GM23248 (cell line): Measurements from ENCODE around the gene TYW1. TPM values are rescaled to one million over a fixed set of nuclear protein-coding genes. Genes with fewer than 3 reads are reported as not detected.
"Not testable (repeated sequence)": the region's sequence is repeated elsewhere in the genome, so short reads cannot be mapped to it uniquely, and the experiment has no call there.

Experiments used
- DNase-seq: peaks from one replicate; pipeline ENCODE4 v3.0.0-alpha.2; 2015
- H2AFZ ChIP-seq: fragments of 200-600 bp; sonication (generic); 2 replicates; pipeline ENCODE4 v1.6.1; 2016; ENCODE audit warnings: antibody characterized with exemption
- H3F3A ChIP-seq: fragments of 200-600 bp; sonication (generic); 2 replicates; pipeline ENCODE4 v1.6.1; 2016; ENCODE audit warnings: mild to moderate bottlenecking, antibody characterized with exemption, mixed run types; ENCODE audit not compliant: insufficient read depth
- H3K27ac ChIP-seq: fragments of 200-600 bp; sonication (generic); 2 replicates; pipeline ENCODE4 v1.5.1; 2016; ENCODE audit warnings: mild to moderate bottlenecking
- H3K27me3 ChIP-seq: fragments of 200-600 bp; sonication (generic); replicated peaks from 2 replicates; pipeline ENCODE4 v1.6.1; 2016; ENCODE audit warnings: mild to moderate bottlenecking; ENCODE audit not compliant: insufficient read depth
- H3K36me3 ChIP-seq: fragments of 200-600 bp; sonication (generic); 2 replicates; pipeline ENCODE4 v1.6.1; 2016; ENCODE audit warnings: low read depth, mild to moderate bottlenecking
- H3K4me1 ChIP-seq: fragments of 200-600 bp; sonication (generic); 2 replicates; pipeline ENCODE4 v1.6.1; 2016; ENCODE audit warnings: mild to moderate bottlenecking; ENCODE audit not compliant: insufficient read depth
- H3K4me2 ChIP-seq: fragments of 200-600 bp; sonication (generic); one replicate; pipeline ENCODE4 v1.6.1; 2016; ENCODE audit warnings: mild to moderate bottlenecking; ENCODE audit not compliant: unreplicated experiment
- H3K4me3 ChIP-seq: fragments of 200-600 bp; sonication (generic); 2 replicates; pipeline ENCODE4 v1.5.1; 2016; ENCODE audit warnings: mild to moderate bottlenecking
- H3K79me2 ChIP-seq: fragments of 200-600 bp; sonication (generic); 2 replicates; pipeline ENCODE4 v1.6.1; 2016; ENCODE audit warnings: mild to moderate bottlenecking; ENCODE audit not compliant: insufficient read depth
- H3K9ac ChIP-seq: fragments of 200-600 bp; sonication (generic); 2 replicates; pipeline ENCODE4 v1.6.1; 2016; ENCODE audit warnings: mild to moderate bottlenecking
- H3K9me2 ChIP-seq: fragments of 200-600 bp; sonication (generic); 2 replicates; pipeline ENCODE4 v1.6.1; 2016; ENCODE audit warnings: mixed run types, mild to moderate bottlenecking, moderate library complexity; ENCODE audit not compliant: insufficient read depth
- H3K9me3 ChIP-seq: fragments of 200-600 bp; sonication (generic); one replicate; pipeline ENCODE4 v1.6.1; 2017; ENCODE audit warnings: low read depth
- H4K20me1 ChIP-seq: fragments of 200-600 bp; sonication (generic); 2 replicates; pipeline ENCODE4 v1.6.0; 2016; ENCODE audit not compliant: insufficient read depth
- WGBS, 2 experiments: methylation state at CpG; one replicate each; pipeline ENCODE4 v1.1.6; 2015 to 2017; ENCODE audit warnings: low lambda C conversion rate in 2 of 2, low coverage in 1 of 2; ENCODE audit errors: missing lambda C conversion rate in 2 of 2; 5-methylcytosine and 5-hydroxymethylcytosine counted together
- in situ Hi-C: fragments of 300-500 bp; cut with MboI; formaldehyde crosslinking; loops from 2 replicates; pipeline ENCODE4 v1.15.0; 2020
- polyA plus RNA-seq: library from polyadenylated mRNA; unstranded; fragments of >200 nt; fragmentation: Nextera tagmentation; extraction: Ambion mirVana; gene quantifications from 2 replicates; pipeline ENCODE4 v1.2.1, GENCODE V29; 2016
- total RNA-seq: library from RNA; depleted of rRNA; stranded (reverse); fragments of >200 nt; shearing (Covaris generic); gene quantifications from 2 replicates; pipeline ENCODE4 v1.2.3, GENCODE V29; 2014

TYW1 gene
- total and polyA plus RNA-seq, 2 experiments from 2014 or later, result 11.1 to 14.7 TPM

DNA sequence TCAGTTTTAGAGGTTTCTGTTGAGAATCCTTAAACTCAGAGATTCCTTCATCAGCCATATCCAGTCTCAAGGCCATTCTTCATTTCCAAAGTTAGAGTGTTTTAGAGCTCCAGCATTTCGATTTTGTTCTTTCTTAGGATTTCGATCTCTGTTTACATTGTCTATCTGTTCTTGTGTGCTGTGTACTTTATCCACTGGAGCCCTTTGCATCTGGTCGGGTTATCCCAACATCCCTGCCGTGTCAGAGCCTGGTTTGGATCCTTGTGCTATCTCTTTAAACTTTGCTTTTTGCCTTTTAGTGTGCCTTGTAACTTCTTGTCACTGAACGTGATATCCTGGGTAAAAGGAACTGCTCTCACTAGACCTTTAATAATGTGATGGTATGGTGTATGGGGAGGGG, 131.6 kb downstream of the TYW1 start:
- H3K27ac ChIP-seq, H2AFZ ChIP-seq, H3K36me3 ChIP-seq, H3K4me3 ChIP-seq, H3K9me2 ChIP-seq, H3K27me3 ChIP-seq, H4K20me1 ChIP-seq, H3K4me2 ChIP-seq, in situ Hi-C loops, DNase-seq, H3K79me2 ChIP-seq, H3K9ac ChIP-seq, H3K9me3 ChIP-seq, H3F3A ChIP-seq: not testable (repeated sequence)
- peaks cover 13% of the 10 kb centered on the region for H3K4me1 ChIP-seq
- whole genome bisulfite sequencing, 2 experiments, result 92 to 96% methylated on average over 5 of the region's 5 CpGs

DNA sequence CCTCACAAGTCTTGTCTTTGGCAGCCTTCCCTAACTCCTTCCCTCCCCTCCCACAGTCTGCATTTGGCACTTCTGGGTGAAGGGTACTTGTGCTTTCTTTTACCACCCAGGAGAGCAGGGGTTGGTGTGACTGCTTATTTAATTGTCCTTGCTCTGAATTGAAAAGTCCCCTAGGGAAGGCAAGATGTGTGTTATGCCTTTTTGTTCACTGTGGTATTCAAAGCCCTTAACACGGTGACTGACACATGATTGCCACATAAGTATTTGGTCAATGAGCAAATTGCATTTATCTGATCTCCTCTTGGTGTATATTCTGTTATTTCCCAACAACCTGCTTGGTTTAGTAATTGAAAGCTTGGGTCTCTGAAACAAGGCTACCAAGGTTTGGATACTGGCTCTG, 134.1 kb downstream of the TYW1 start:
- in situ Hi-C loops, H3K27me3 ChIP-seq, H3K9me3 ChIP-seq, H3K4me3 ChIP-seq, DNase-seq, H2AFZ ChIP-seq, H3K79me2 ChIP-seq, H3K27ac ChIP-seq, H3K4me2 ChIP-seq, H3K9ac ChIP-seq, H4K20me1 ChIP-seq, H3K9me2 ChIP-seq, H3F3A ChIP-seq, H3K36me3 ChIP-seq: not testable (repeated sequence)
- 69% methylated on average over 1 of the region's 1 CpG for WGBS, 2 experiments
- H3K4me1 ChIP-seq, result peaks cover 19% of the 10 kb centered on the region

DNA sequence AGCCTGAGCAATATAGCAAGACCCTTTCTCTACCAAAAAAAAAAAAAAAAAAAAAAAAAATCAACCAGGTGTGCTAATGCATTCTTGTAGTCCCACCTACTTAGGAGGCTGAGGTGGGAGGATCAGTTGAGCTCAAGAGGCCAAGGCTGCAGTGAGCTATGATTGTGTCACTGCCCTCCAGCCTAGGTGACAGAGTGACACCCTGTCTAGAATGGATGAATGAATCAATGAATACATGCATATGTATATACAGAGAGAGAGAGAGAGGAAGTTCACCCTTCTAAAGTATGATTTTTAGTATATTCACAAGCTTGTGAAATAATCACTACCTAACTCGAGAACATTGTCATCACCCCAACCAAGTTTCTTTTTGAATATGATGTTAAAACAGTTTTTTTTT, 138.3 kb downstream of the TYW1 start:
- H3K36me3 ChIP-seq, H3K27me3 ChIP-seq, in situ Hi-C loops, H3F3A ChIP-seq, H3K4me2 ChIP-seq, H3K9ac ChIP-seq, H3K9me3 ChIP-seq, H3K9me2 ChIP-seq, H4K20me1 ChIP-seq, DNase-seq, H2AFZ ChIP-seq, H3K79me2 ChIP-seq, H3K4me3 ChIP-seq, H3K27ac ChIP-seq: not testable (repeated sequence)
- WGBS, 2 experiments, result 79 to 88% methylated on average over 1 of the region's 1 CpG
- H3K4me1 ChIP-seq, result peaks cover 11% of the 10 kb centered on the region

DNA sequence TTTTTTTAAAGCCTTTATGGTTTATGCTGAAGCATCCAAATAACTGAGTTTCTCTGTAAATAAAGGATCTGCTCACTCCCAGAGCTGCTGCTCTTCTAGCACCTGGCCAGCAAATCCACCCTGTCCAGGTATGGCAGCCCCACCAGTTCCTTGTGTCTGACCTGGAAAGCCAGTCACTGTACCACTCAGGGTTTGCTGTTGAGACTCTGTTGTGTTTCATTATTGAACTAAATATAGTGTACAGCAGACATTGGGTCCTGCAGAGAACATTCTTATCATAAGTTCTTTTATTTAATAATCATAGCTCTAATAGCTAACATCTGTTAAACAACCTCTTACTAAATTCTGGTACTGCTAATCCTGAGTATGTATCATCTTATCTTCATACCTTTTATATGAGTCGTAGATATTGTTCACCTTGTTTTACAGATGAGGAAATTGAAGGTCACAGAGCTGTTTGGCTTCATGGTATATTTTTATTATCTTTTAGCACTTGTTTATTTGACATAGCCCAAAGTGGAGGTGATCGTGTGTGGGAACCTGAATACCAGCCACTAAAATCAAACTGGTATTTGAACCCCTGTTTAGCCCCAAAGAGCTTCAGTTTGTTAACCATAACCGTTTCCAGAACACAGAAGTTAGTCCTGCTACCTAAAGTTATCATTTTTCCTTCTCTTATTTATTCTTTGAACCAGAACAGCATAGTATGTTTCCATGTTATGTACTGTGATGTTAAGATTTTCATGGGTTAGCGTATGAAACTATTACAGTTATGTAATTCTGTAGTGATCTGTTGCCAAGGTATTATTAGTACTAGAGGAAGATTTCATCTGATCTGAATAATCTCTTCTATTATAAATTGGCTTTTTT, 139.2 kb downstream of the TYW1 start:
- H3K36me3 ChIP-seq, H3K4me2 ChIP-seq, H2AFZ ChIP-seq, H3K79me2 ChIP-seq, H4K20me1 ChIP-seq, H3K4me1 ChIP-seq, H3K9ac ChIP-seq, H3K27ac ChIP-seq, H3K9me2 ChIP-seq, in situ Hi-C loops, H3F3A ChIP-seq, H3K27me3 ChIP-seq, H3K4me3 ChIP-seq, H3K9me3 ChIP-seq: not testable (repeated sequence)
- peak; percentile 4 for DNase-seq
- WGBS, 2 experiments, result 85 to 86% methylated on average over 4 of the region's 4 CpGs

DNA sequence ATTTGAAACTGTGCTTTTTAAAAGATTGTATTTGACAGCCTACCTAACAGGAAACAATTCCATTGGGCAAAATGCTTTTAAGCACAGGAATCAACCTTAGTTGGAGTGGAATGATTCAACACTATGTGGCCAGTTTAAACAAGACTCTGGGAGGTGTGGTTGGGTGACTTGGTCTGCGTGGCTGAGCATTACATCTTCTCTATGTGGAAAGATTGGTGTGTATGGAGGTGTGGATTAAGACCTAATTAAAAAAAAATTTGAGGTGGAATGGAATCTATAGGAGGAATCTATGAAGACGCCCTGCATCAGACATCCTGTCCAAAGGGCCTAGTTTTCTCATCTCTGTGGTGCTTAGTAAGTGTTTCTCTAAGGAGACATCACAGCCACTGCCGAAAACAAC, 140.9 kb downstream of the TYW1 start:
- H4K20me1 ChIP-seq, H3K27ac ChIP-seq, H3K4me1 ChIP-seq, in situ Hi-C loops, H3K36me3 ChIP-seq, H3K4me3 ChIP-seq, H3K9me3 ChIP-seq, H3K9ac ChIP-seq, H3K4me2 ChIP-seq, H2AFZ ChIP-seq, H3K79me2 ChIP-seq, H3K9me2 ChIP-seq, H3F3A ChIP-seq, H3K27me3 ChIP-seq: not testable (repeated sequence)
- 83 to 87% methylated on average over 3 of the region's 3 CpGs for WGBS, 2 experiments
- peak; percentile 24 for DNase-seq

DNA sequence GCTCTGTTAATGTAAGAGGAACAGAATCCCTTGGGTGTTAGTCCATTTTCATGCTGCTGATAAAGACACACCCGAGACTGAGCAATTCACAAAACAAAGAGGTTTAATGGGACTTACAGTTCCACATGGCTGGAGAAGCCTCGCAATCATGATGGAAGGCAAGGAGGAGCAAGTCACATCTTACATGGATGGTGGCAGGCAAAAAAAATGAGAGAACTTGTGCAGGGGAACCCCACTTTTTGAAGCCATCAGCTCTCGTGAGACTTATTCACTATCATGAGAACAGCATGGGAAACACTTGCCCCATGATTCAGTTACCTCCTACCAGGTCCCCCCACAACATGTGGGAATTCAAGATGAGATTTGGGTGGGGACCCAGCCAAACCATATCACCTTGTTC, 143.2 kb downstream of the TYW1 start:
- H3F3A ChIP-seq, H2AFZ ChIP-seq, H3K9me3 ChIP-seq, H3K4me1 ChIP-seq, H3K4me3 ChIP-seq, H3K4me2 ChIP-seq, H3K27me3 ChIP-seq, H3K27ac ChIP-seq, H3K9me2 ChIP-seq, in situ Hi-C loops, H3K36me3 ChIP-seq, DNase-seq, H3K79me2 ChIP-seq, H4K20me1 ChIP-seq, H3K9ac ChIP-seq: not testable (repeated sequence)
- 94 to 98% methylated on average over 3 of the region's 3 CpGs for WGBS, 2 experiments

DNA sequence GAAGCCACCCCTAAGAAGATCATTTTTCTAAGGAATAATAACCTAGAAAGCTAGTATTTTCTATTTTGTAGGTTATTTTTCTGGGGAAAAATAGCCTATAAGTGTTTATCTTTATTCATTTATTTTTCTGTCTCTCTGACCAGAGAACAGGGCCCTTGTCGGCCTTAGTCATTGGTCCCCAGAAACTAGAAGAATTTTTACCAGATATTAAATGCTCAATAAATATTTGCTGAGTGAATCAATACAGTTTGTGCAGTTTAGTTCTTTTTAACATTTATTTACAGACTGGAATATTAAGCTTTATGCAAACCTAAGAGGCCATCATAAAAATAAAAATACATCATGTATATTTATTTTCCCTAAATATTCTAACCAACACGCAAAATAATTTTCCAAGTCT, 144.4 kb downstream of the TYW1 start:
- 78 to 81% methylated on average over 2 of the region's 2 CpGs for WGBS, 2 experiments
- DNase-seq, H3K27me3 ChIP-seq, H3K36me3 ChIP-seq, H3F3A ChIP-seq, H3K4me2 ChIP-seq, H4K20me1 ChIP-seq, H3K27ac ChIP-seq, H3K4me3 ChIP-seq, H2AFZ ChIP-seq, H3K9ac ChIP-seq, H3K79me2 ChIP-seq, H3K4me1 ChIP-seq, in situ Hi-C loops, H3K9me3 ChIP-seq, H3K9me2 ChIP-seq: not testable (repeated sequence)
